Progenitor cell of endocrine pancreas (in vitro differentiated cells): ENCODE results near the gene CAMKMT. TPM values are rescaled to one million over a fixed set of nuclear protein-coding genes. Genes with fewer than 3 reads are reported as not detected.

Experiments used
- DNase-seq: peaks from one replicate; pipeline ENCODE4 v3.0.0; 2021; ENCODE audit warnings: low spot score; ENCODE audit not compliant: unreplicated experiment
- H3K27ac Mint-ChIP-seq: 2 replicates; pipeline ENCODE4 v1.8.0; 2021; ENCODE audit warnings: mild to moderate bottlenecking, moderate library complexity, mixed read lengths
- H3K27me3 Mint-ChIP-seq: 2 replicates; pipeline ENCODE4 v1.8.0; 2021; ENCODE audit warnings: mixed read lengths
- H3K36me3 Mint-ChIP-seq: 2 replicates; pipeline ENCODE4 v1.8.0; 2022; ENCODE audit warnings: mixed read lengths; ENCODE audit not compliant: insufficient read depth
- H3K4me1 Mint-ChIP-seq: 2 replicates; pipeline ENCODE4 v1.8.0; 2021; ENCODE audit warnings: low read depth, mixed read lengths
- H3K4me3 Mint-ChIP-seq: 2 replicates; pipeline ENCODE4 v1.8.0; 2021; ENCODE audit warnings: low read depth, mild to moderate bottlenecking, moderate library complexity, mixed read lengths
- H3K9me3 Mint-ChIP-seq: 2 replicates; pipeline ENCODE4 v1.8.0; 2021; ENCODE audit warnings: low read depth, mixed read lengths
- total RNA-seq: library from RNA; stranded (reverse); gene quantifications from 2 replicates; pipeline ENCODE4 v1.2.1, GENCODE V29; 2021
- TF ChIP-seq, protein P1 (sequence below): fragments of 200-600 bp; sonication (generic); IDR thresholded peaks from one replicate; pipeline ENCODE4 v1.5.0; 2021; ENCODE audit warnings: antibody characterized with exemption, mild to moderate bottlenecking; ENCODE audit not compliant: unreplicated experiment

CAMKMT gene
- total RNA-seq, 1 donor from 2014 or later: 20.3 TPM

DNA sequence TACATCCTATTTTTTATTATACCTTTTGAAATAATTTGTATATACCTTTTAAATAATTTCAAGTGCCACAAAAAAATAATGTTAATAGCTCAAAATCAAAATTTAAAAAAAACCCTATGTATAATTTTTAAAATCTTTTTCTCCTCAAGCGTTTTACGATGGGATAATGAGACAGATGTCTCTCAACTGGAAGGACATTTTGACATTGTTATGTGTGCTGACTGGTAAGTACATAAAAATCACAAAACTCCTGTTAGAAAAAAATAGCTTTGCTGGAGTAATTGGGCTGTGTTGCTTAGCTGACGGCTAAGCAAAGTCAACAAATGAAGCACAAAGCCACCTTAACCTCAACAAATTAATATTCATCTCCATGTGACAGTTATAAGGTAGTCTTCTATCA, 381.7 kb downstream of the CAMKMT start:
- Mint-ChIP-seq H3K27ac (no peak overlapping the region), H3K27me3 (no peaks in the 10 kb centered on the region), H3K36me3 (no peaks in the 10 kb centered on the region), H3K4me3 (no peak overlapping the region), H3K9me3 (no peaks in the 10 kb centered on the region), H3K4me1 (no peaks in the 10 kb centered on the region)
- TF ChIP-seq, protein P1, sequence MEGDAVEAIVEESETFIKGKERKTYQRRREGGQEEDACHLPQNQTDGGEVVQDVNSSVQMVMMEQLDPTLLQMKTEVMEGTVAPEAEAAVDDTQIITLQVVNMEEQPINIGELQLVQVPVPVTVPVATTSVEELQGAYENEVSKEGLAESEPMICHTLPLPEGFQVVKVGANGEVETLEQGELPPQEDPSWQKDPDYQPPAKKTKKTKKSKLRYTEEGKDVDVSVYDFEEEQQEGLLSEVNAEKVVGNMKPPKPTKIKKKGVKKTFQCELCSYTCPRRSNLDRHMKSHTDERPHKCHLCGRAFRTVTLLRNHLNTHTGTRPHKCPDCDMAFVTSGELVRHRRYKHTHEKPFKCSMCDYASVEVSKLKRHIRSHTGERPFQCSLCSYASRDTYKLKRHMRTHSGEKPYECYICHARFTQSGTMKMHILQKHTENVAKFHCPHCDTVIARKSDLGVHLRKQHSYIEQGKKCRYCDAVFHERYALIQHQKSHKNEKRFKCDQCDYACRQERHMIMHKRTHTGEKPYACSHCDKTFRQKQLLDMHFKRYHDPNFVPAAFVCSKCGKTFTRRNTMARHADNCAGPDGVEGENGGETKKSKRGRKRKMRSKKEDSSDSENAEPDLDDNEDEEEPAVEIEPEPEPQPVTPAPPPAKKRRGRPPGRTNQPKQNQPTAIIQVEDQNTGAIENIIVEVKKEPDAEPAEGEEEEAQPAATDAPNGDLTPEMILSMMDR: no peak
- no peak for DNase-seq

DNA sequence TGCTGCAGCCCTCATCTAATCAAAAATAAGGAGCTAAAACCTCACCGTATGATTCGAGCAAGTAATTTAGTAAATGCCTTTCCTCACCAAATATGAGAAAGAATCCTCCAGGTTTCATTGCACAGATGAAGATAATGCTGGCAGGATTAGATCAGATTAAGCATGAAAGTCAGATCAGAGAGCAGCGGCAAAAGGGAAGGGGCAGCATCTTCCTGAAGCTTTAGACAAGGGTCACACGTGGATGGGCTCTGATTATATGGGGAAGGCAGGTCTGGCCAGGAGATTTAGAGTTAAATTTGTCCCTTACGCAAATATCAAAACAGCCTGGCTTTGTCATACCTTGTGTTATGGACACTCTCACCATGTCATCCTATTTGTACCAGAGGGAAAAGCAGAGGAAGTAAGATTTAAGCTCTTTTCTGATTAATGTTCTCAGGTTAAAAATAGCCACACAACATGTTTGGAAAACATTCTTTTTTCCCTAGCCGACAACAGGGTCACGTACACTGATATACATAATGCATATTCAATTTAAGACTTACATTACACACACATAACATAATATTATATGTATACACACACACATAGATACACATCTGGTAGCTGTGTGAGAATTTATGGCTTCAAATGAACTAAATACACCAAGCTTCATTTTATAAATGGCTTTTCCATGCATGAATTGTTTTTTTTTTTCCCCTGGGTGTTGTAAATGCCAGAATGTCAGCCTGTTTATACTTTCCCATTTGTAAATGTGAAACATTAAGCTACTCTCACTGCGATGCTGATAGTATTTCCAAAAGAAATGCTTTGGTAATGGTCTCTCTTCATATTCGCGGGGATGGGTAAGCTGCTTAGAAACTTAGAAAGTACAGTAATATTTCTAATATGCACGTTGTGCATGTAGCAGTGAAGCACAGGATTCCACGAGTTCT, 383.5 kb downstream of the CAMKMT start:
- Mint-ChIP-seq H3K27ac (no peak overlapping the region), H3K9me3 (no peaks in the 10 kb centered on the region), H3K4me1 (no peaks in the 10 kb centered on the region), H3K27me3 (no peaks in the 10 kb centered on the region), H3K4me3 (no peak overlapping the region), H3K36me3 (no peaks in the 10 kb centered on the region)
- no peak for DNase-seq
- TF ChIP-seq, protein P1: no peak

DNA sequence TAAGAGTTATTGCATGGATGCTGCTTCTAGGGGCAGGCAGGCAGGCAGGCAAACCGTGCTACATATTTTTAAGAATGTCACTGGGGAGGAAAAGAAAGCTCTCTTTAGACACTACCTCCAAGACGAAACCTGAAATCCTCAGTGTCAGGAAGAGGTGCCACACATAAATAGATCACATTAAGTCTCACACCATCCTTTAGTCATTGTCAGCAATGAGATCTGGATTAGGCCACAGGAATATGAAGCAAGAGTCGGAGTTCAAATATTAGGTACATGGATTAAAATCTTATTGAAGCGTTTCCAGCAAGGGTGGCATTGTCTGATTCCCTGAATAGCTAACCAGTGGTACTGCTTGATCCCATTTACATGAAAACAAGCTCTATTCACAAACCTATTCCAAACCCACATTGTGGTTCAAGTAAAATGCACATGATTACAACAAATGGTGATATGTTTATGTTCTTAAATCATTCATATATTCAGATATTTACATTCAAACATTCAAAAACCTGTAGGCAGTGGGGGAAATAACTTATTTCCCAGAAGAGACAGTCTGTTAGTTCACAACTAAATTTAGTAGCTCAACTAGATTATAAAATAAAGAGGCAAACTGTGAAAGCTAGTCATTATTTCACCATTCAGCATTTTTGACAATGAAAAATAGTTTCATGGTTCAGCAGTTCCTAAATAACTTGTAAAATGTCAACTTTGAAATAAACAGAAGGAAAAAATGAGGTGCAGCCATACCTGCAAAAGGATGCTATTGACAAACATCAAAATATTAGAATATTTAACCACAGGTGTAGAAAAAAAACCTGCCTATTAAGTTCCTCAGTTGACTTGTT, 384.4 kb downstream of the CAMKMT start:
- H3K27me3 Mint-ChIP-seq: no peaks in the 10 kb centered on the region
- no peak overlapping the region for H3K4me3 Mint-ChIP-seq
- H3K4me1 Mint-ChIP-seq: no peaks in the 10 kb centered on the region
- H3K27ac Mint-ChIP-seq: no peak overlapping the region
- no peaks in the 10 kb centered on the region for H3K9me3 Mint-ChIP-seq
- H3K36me3 Mint-ChIP-seq: peaks cover 1% of the 10 kb centered on the region
- DNase-seq: no peak
- TF ChIP-seq, protein P1: no peak

DNA sequence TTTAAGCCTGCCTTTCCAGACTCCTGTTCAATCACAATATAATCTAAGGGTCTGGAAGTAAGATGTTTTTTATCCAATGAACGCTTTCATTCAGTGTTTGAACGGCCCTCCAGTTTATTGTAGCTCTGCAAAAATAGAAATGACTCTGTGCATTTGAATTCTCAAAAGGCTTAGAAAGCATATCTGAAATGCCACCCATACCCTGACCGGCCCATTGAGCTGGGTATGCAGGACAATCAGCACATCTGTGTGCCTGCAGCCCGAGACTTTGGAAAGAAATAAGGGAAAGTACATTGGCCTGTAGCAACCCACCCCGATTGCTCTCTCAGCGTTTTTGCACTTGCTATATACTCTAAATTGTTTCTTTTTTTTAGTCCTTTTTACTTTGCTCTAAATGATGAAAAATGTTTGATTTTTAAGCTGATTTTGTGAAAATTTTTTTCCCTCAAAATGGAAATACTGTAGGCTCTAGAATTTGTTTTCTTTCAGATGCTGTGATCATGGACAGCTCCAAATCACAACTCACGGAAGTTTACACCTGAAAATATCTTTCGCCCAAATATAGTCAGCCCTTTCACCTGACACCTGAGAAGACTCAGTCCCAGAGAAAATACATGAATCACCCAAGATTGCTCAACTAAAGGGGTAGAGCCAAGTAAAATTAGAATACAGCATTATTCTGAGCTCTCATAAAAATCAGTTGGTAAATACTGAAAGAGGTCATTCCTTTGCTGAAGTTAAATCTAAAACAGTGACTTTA, 385.3 kb downstream of the CAMKMT start:
- H3K4me3 Mint-ChIP-seq: no peak overlapping the region
- H3K4me1 Mint-ChIP-seq: no peaks in the 10 kb centered on the region
- H3K9me3 Mint-ChIP-seq: no peaks in the 10 kb centered on the region
- no peak for DNase-seq
- no peaks in the 10 kb centered on the region for H3K27me3 Mint-ChIP-seq
- no peak overlapping the region for H3K27ac Mint-ChIP-seq
- peaks cover 5% of the 10 kb centered on the region for H3K36me3 Mint-ChIP-seq
- TF ChIP-seq, protein P1: no peak

DNA sequence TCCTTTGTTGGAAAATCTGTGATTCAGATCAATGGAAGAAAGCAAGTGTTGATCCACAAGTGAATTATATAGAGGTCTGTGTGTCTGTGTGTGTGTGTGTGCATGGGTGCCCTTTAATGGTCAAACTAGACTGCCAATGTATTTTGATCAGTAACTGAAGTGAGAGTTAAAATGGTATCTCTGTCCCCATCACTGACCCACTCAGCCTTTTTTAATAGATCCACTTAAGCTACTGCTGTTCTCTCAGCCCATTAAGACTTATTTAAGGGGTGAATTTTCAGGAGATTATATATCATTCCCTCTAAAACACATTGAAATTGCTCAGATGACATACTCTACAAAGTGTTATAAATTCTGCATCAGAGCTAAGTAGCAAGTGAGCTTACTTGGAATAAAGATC, 386.0 kb downstream of the CAMKMT start:
- Mint-ChIP-seq H3K9me3 (no peaks in the 10 kb centered on the region), H3K27ac (no peak overlapping the region), H3K27me3 (no peaks in the 10 kb centered on the region), H3K36me3 (peaks cover 5% of the 10 kb centered on the region), H3K4me1 (no peaks in the 10 kb centered on the region), H3K4me3 (no peak overlapping the region)
- DNase-seq: no peak
- TF ChIP-seq, protein P1: no peak
